SU-DHL-6 (cell line): Measurements from ENCODE around the gene KCNIP4.

Experiments used
- H2AFZ ChIP-seq: fragments of 200-600 bp; sonication (generic); 2 replicates; pipeline ENCODE4 v1.6.1; 2014; ENCODE audit warnings: low read depth, mild to moderate bottlenecking, moderate library complexity, mixed read lengths, antibody characterized with exemption, low read length; ENCODE audit not compliant: severe bottlenecking
- H3F3A ChIP-seq: fragments of 200-600 bp; shearing (Covaris generic); 2 replicates; pipeline ENCODE4 v1.6.0; 2016; ENCODE audit warnings: antibody characterized with exemption, mild to moderate bottlenecking; ENCODE audit not compliant: insufficient read depth
- H3K27ac ChIP-seq: fragments of 200-600 bp; sonication (generic); 2 replicates; pipeline ENCODE4 v1.5.1; 2016; ENCODE audit warnings: low read depth, mild to moderate bottlenecking, low read length, moderate library complexity, mixed read lengths
- H3K27me3 ChIP-seq: fragments of 200-600 bp; sonication (generic), shearing (Covaris generic); 2 replicates; pipeline ENCODE4 v1.6.0; 2014; ENCODE audit warnings: mild to moderate bottlenecking, low read length
- H3K36me3 ChIP-seq: fragments of 200-600 bp; sonication (generic); 2 replicates; pipeline ENCODE4 v1.6.1; 2014; ENCODE audit warnings: mild to moderate bottlenecking, low read length, mixed read lengths
- H3K4me2 ChIP-seq: fragments of 300-600, 200-600 bp; shearing (Covaris generic), sonication (generic); 2 replicates; pipeline ENCODE4 v1.6.0; 2014; ENCODE audit warnings: low read length, low read depth, mild to moderate bottlenecking; ENCODE audit not compliant: poor library complexity, severe bottlenecking
- H3K4me3 ChIP-seq: fragments of 200-600 bp; sonication (generic); 2 replicates; pipeline ENCODE4 v1.5.1; 2014; ENCODE audit warnings: antibody characterized with exemption, low read length, mild to moderate bottlenecking, mixed read lengths; ENCODE audit not compliant: insufficient read depth, poor library complexity, severe bottlenecking
- H3K79me2 ChIP-seq: fragments of 200-600 bp; sonication (generic); 2 replicates; pipeline ENCODE4 v1.6.1; 2014; ENCODE audit warnings: mild to moderate bottlenecking, low read length, moderate library complexity; ENCODE audit not compliant: insufficient read depth
- H3K9ac ChIP-seq: fragments of 200-600 bp; sonication (generic); 2 replicates; pipeline ENCODE4 v1.7.0; 2014; ENCODE audit warnings: mild to moderate bottlenecking, low read length
- H3K9me2 ChIP-seq: fragments of 200-600 bp; sonication (generic); replicated peaks from 2 replicates; pipeline ENCODE4 v1.6.1; 2014; ENCODE audit warnings: low read length; ENCODE audit not compliant: insufficient read depth
- H3K9me3 ChIP-seq: fragments of 200-600 bp; sonication (generic); 2 replicates; pipeline ENCODE4 v1.6.1; 2014; ENCODE audit warnings: low read length, mixed read lengths; ENCODE audit not compliant: insufficient read depth
- H4K20me1 ChIP-seq: fragments of 200-600 bp; sonication (generic); 2 replicates; pipeline ENCODE4 v1.6.1; 2014; ENCODE audit warnings: low read depth, mild to moderate bottlenecking, antibody characterized with exemption, low read length, moderate library complexity, mixed read lengths
- CTCF ChIP-seq: fragments of 200-600 bp; sonication (generic); IDR thresholded peaks from one replicate; pipeline ENCODE4 v1.5.1; 2017; ENCODE audit warnings: antibody characterized with exemption, mild to moderate bottlenecking, low read length, moderate library complexity; ENCODE audit not compliant: insufficient read depth, poor library complexity, severe bottlenecking
- EZH2phosphoT487 ChIP-seq: fragments of 200-600 bp; sonication (generic), shearing (Covaris generic); conservative IDR thresholded peaks from 2 replicates; pipeline ENCODE4 v1.6.1; 2018; ENCODE audit warnings: mild to moderate bottlenecking, antibody characterized with exemption, low read length, moderate library complexity, mixed read lengths

Gene KCNIP4

GRCh38 chr4:21001490-21001889 lies 947.1 kb downstream of the KCNIP4 start:
- Histone ChIP-seq H3K27ac (no peak overlapping the region), H3K36me3 (no peaks in the 10 kb centered on the region), H3F3A (no peaks in the 10 kb centered on the region), H4K20me1 (no peaks in the 10 kb centered on the region), H3K4me3 (no peak overlapping the region), H3K79me2 (no peaks in the 10 kb centered on the region), H3K27me3 (no peaks in the 10 kb centered on the region), H3K9me2 (no peaks in the 10 kb centered on the region), H3K9me3 (no peaks in the 10 kb centered on the region), H2AFZ (no peak overlapping the region), H3K9ac (no peak overlapping the region), H3K4me2 (no peak overlapping the region)
- TF ChIP-seq CTCF (no peak), EZH2phosphoT487 (no peak)

- H3K9me2 ChIP-seq: no peaks in the 10 kb centered on the region
- H3K79me2 ChIP-seq: no peaks in the 10 kb centered on the region
- no peaks in the 10 kb centered on the region for H3K27me3 ChIP-seq
- H3K4me3 ChIP-seq: no peak overlapping the region
- no peak overlapping the region for H2AFZ ChIP-seq
- H3K9me3 ChIP-seq: no peaks in the 10 kb centered on the region
- TF ChIP-seq EZH2phosphoT487 (no peak), CTCF (no peak)
- H3K4me2 ChIP-seq: no peak overlapping the region
- H4K20me1 ChIP-seq: no peaks in the 10 kb centered on the region
- no peak overlapping the region for H3K27ac ChIP-seq
- no peak overlapping the region for H3K9ac ChIP-seq
- no peaks in the 10 kb centered on the region for H3K36me3 ChIP-seq
- H3F3A ChIP-seq: no peaks in the 10 kb centered on the region
Observed at GRCh38 chr4:20997886-20998285, 950.7 kb downstream of the KCNIP4 start.

- Histone ChIP-seq H3K79me2 (no peaks in the 10 kb centered on the region), H3K9me3 (no peaks in the 10 kb centered on the region), H3K27ac (no peak overlapping the region), H3K9me2 (no peaks in the 10 kb centered on the region), H2AFZ (no peak overlapping the region), H3K9ac (no peak overlapping the region), H4K20me1 (no peaks in the 10 kb centered on the region), H3F3A (no peaks in the 10 kb centered on the region), H3K36me3 (no peaks in the 10 kb centered on the region), H3K27me3 (no peaks in the 10 kb centered on the region), H3K4me3 (no peak overlapping the region), H3K4me2 (no peak overlapping the region)
- TF ChIP-seq EZH2phosphoT487: no peak
- no peak for TF ChIP-seq CTCF
Observed at GRCh38 chr4:20995610-20996009, 953.0 kb downstream of the KCNIP4 start.

GRCh38 chr4:20995015-20995414 lies 953.6 kb downstream of the KCNIP4 start:
- Histone ChIP-seq H3K4me2 (no peak overlapping the region), H3K9me3 (no peaks in the 10 kb centered on the region), H2AFZ (no peak overlapping the region), H3K79me2 (no peaks in the 10 kb centered on the region), H3K27ac (no peak overlapping the region), H3K9me2 (no peaks in the 10 kb centered on the region), H3K27me3 (no peaks in the 10 kb centered on the region), H4K20me1 (no peaks in the 10 kb centered on the region), H3K4me3 (no peak overlapping the region), H3F3A (no peaks in the 10 kb centered on the region), H3K9ac (no peak overlapping the region), H3K36me3 (no peaks in the 10 kb centered on the region)
- TF ChIP-seq CTCF: no peak
- TF ChIP-seq EZH2phosphoT487: no peak
